Measurements from ENCODE around the gene CTNNBL1. TPM values are rescaled to one million over a fixed set of nuclear protein-coding genes. Genes with fewer than 3 reads are reported as not detected.

CTNNBL1 gene, protein sequence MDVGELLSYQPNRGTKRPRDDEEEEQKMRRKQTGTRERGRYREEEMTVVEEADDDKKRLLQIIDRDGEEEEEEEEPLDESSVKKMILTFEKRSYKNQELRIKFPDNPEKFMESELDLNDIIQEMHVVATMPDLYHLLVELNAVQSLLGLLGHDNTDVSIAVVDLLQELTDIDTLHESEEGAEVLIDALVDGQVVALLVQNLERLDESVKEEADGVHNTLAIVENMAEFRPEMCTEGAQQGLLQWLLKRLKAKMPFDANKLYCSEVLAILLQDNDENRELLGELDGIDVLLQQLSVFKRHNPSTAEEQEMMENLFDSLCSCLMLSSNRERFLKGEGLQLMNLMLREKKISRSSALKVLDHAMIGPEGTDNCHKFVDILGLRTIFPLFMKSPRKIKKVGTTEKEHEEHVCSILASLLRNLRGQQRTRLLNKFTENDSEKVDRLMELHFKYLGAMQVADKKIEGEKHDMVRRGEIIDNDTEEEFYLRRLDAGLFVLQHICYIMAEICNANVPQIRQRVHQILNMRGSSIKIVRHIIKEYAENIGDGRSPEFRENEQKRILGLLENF
- total RNA-seq (54.8 and 60.2 TPM in 2 replicates), polyA plus RNA-seq (16.5 and 20.8 TPM in 2 replicates), polyA minus RNA-seq (23.9 and 28.1 TPM in 2 replicates), Bru-seq, nascent RNA (percentile 73 among the genes with signal in this experiment), BruChase-seq, experiment 1, labeled RNA remaining after a 6-hour chase (percentile 56 among the genes with signal in this experiment), BruChase-seq, experiment 2, labeled RNA remaining after a 2-hour chase (percentile 57 among the genes with signal in this experiment)
- 29.8 and 37.7 TPM in 2 replicates for polyA plus RNA-seq (2011; cell fraction: cytosol; rRNA removed)
- 21.5 and 22.5 TPM in 2 replicates for polyA plus RNA-seq (2011; cell fraction: nucleus; rRNA removed)
- 71.1 and 82.9 TPM in 2 replicates for polyA plus RNA-seq (2012)
- polyA minus RNA-seq (2011; cell fraction: cytosol; rRNA and poly(A)+ RNA removed) = 29.2 TPM
- 15.4 and 16.2 TPM in 2 replicates for polyA minus RNA-seq (2011; cell fraction: nucleus; rRNA and poly(A)+ RNA removed)
- long read RNA-seq, transcript CTNNBL1-201 (16 exons, 1,925 nt) = major isoform, 138 of 506 reads
- long read RNA-seq, partial matches to known transcripts = 362 of 506 reads
- long read RNA-seq, other reads (novel, unspliced or antisense) = 6 of 506 reads

GRCh38 chr20:37693635-37694626 is at the start of gene CTNNBL1:
Gene CTNNBL1, plus strand, starts transcription at chr20:37694030. Its CDS starts 93 bp downstream, at chr20:37694123.
- no TSS peak for BruUV-seq (replicated peaks)
- TF ChIP-seq JUN (IDR thresholded peaks at IDR 0.05; ENCODE audit: borderline replicate concordance, insufficient read depth, insufficient read length, low read depth) (no peak), EZH2 (IDR thresholded peaks at IDR 0.05; ENCODE audit: borderline replicate concordance, low read depth, low read length, severe bottlenecking) (no peak), POLR2AphosphoS5 (IDR thresholded peaks at IDR 0.05; ENCODE audit: insufficient read depth, low read depth, low read length) (peak; percentile 93), MYC (IDR thresholded peaks at IDR 0.05; ENCODE audit: low read depth, low read length) (no peak), POLR2A (IDR thresholded peaks at IDR 0.05; ENCODE audit: low read depth, low read length) (peak; percentile 88), GATA2 (IDR thresholded peaks at IDR 0.05; ENCODE audit: insufficient read depth, insufficient read length, low read depth, low read length) (no peak), CTCF (IDR thresholded peaks at IDR 0.05; ENCODE audit: extremely low read depth in 1 of 2, insufficient read depth in 1 of 2, low read depth in 1 of 2, low read length in 2 of 2) (no peak), MAX (IDR thresholded peaks at IDR 0.05; ENCODE audit: insufficient read depth, insufficient read length) (no peak)
- H4K20me1 ChIP-seq (replicated peaks; ENCODE audit: control insufficient read depth, extremely low read depth, insufficient read depth, low read length) = no peaks in the 10 kb centered on the region
- peaks cover 3 to 14% of the 10 kb centered on the region in 2 experiments for H3K27me3 ChIP-seq (ENCODE audit: control insufficient read depth in 2 of 2, insufficient read depth in 2 of 2, low read length in 2 of 2)
- H3K9ac ChIP-seq (replicated peaks; ENCODE audit: extremely low read depth, insufficient read depth, low read length) = peak within 1 kb of the TSS; percentile 82
- POLR2A ChIA-PET = no interaction called here
- peak; percentile 93 for FAIRE-seq
- H3K27ac ChIP-seq (ENCODE audit: insufficient read depth, low read depth, low read length) = no peak within 1 kb of the TSS
- dilution Hi-C loops (cut with MboI; ENCODE audit: extremely low pct_ligation_motif_present, low sequenced_read_pairs) = no loop called here
- intact Hi-C loops (cut with micrococcal nuclease) = no loop called here
- peak within 1 kb of the TSS; percentile 93 for H2AFZ ChIP-seq (ENCODE audit: low read depth, low read length)
- CTCF ChIA-PET = interaction anchor here (1.0 kb wide), 1 partner anchor 78 kb away, joined by 3 read pairs; no protein-coding TSS in a partner anchor
- H3K4me2 ChIP-seq (ENCODE audit: insufficient read depth, low read length) = peak within 1 kb of the TSS; percentile 91
- peak; percentile 98 for DNase-seq (ENCODE audit: low read depth, low spot score)
- peak within 1 kb of the TSS; percentile 74 to 87 (median 82) for H3K4me3 ChIP-seq (replicated peaks in 1 of 3; ENCODE audit: insufficient read depth in 1 of 3, low read depth in 1 of 3, low read length in 3 of 3)
- peaks cover 2% of the 10 kb centered on the region for H3K4me1 ChIP-seq (ENCODE audit: control insufficient read depth, extremely low read depth, insufficient read depth, low read length)
- H3K36me3 ChIP-seq (ENCODE audit: control insufficient read depth in 2 of 2, extremely low read depth in 1 of 2, insufficient read depth in 2 of 2, low read length in 2 of 2) = peaks cover 0 to 3% of the 10 kb centered on the region in 2 experiments
- peaks cover 28% of the 10 kb centered on the region for H3K79me2 ChIP-seq (ENCODE audit: control insufficient read depth, insufficient read depth, low read length)
- no peaks in the 10 kb centered on the region for H3K9me3 ChIP-seq (replicated peaks; ENCODE audit: control insufficient read depth, insufficient read depth, low read length)
- H3K9me1 ChIP-seq (replicated peaks; ENCODE audit: control insufficient read depth, extremely low read depth, insufficient read depth, low read length) = no peaks in the 10 kb centered on the region
